ENCODE data around the gene ADAD2.
"Not testable (repeated sequence)": the region's sequence is repeated elsewhere in the genome, so short reads cannot be mapped to it uniquely, and the experiment has no call there.

The ADAD2 gene

DNA sequence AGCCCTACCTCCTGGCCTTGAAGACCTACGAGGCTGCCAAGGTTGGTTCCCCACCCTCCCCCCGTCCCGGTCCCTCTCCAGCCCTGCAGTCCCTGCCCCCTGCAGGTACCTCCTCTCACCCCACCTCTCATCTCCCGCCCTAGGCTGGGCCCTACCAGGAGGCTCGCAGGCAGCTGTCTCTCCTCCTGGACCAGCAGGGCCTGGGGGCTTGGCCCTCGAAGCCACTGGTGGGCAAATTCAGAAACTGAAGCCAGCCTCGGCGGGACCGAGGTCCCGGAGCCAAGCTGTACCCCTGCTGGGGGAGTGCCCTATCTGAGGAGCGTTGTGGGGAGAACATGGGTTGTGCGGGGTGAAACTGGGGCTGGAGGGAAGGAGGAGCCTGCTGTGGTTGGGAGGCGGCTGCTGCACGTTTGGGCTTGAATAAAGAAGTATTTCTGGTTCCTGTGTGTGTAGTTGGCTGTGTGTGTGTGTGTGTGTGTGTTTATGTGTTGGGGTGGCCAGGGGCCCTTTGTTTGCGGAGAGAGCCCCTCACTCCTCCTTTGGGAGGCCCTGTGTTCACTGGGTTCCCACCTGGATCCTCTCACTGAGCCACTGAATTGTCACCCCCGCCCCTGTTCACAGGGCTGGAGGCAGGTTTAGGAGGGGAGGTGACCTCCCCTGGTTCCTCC is 5.9 kb downstream of the ADAD2 start:
- no peak for DNase-seq

DNA sequence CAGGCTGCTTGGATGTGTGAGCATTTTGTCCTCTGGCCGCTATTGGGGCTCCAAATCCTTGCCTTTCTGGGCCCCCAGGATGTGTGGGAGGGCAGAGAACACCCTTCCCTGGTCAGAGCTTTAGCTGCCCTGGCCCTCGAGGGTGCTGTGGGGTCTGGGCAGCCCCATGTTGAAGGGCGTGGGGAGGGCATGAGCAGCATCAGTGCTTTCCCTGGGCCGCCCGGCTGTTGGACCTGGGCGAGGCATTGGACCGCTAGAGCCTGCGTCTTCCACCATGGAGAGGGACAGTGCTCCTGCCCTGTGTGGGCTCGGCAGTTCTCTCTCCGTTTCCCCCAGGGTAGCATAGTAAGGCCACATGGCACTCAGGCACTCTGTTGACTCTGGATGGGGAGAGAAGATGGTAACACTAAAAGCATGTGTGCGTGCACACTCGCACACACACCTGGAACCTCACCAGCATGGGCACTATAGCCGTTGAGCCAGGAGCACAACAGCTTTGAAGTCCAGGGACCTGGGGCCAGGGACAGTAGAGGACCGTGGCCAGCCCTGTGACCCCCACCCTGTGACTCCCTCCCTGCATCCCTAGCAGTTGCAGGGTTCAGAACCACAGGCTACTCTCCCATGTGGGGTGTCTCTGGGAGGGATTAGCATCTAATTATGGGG is 6.6 kb downstream of the ADAD2 start:
- DNase-seq = no peak

GRCh38 chr16:84198401-84198800 is 7.4 kb downstream of the ADAD2 start:
- no peak for DNase-seq

DNA sequence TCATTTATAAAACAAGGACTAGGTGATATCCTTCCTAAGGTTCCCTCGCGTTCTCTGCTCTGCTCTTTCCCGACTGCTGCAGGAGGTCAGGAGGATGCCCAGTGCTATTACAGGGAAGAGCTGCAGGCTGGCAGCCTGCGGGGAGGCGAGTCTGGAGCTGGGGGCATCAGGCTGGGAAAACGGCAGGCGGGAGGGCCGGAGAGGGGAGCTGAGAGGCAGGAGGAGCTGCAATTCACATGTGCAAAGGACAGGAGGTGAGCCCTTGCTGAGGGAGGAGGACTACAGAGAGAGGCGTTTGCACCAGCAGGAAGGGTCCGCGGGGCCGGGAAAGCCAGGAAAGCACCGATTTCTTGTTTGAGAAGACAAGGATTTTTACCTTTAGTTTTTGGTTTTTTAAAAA is 8.1 kb downstream of the ADAD2 start:
- DNase-seq = no peak

DNA sequence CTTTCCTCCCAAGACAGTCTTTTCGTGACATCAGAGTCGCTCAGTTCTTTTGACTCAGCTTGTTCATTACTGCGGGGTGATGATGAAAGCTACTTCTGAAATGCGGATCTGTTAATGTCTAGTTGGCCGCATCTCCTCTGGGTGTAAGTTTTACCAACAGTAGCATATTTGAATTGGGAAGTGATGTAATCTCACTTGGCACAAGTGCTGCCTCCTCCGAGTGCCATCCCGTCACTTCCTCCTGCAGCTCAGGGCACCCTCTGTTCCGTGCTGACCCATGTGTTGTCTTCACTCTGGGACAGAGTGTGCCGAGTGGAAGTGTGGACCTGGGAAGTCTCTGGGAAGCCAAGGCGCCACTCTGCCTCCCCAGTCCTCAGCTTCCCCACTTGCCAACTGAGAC is 8.9 kb downstream of the ADAD2 start:
- peak; percentile 92 for DNase-seq

DNA sequence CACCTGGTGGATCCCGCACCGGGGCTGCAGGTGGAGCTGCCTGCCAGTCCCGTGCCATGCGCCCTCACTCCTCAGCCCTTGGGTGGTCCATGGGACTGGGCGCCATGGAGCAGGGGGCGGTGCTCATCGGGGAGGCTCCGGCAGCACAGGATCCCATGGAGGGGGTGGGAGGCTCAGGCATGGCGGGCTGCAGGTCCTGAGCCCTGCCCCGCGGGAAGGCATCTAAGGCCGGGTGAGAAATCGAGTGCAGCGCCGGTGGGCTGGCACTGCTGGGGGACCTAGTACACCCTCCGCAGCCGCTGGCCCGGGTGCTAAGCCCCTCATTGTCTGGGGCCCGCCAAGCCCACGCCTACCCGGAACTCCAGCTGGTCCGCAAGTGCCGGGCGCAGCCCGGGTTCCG is 13.6 kb downstream of the ADAD2 start:
- DNase-seq = not testable (repeated sequence)

DNA sequence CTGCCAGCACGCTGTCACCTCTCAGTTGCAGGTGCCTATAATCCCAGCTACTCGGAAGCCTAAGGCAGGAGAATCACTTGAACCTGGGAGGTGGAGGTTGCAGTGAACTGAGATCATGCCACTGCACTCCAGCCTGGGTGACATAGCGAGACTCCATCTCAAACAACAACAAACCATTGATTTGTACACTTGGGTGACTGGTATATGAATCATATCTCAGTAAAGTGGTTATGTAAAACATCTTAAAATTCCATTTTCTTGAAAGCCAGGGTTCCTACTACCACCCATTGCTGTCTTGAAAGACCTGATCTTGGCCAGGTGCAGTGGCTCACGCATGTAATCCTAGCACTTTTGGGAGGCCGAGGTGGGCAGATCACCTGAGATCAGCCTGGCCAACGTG is 14.2 kb downstream of the ADAD2 start:
- not testable (repeated sequence) for DNase-seq

DNA sequence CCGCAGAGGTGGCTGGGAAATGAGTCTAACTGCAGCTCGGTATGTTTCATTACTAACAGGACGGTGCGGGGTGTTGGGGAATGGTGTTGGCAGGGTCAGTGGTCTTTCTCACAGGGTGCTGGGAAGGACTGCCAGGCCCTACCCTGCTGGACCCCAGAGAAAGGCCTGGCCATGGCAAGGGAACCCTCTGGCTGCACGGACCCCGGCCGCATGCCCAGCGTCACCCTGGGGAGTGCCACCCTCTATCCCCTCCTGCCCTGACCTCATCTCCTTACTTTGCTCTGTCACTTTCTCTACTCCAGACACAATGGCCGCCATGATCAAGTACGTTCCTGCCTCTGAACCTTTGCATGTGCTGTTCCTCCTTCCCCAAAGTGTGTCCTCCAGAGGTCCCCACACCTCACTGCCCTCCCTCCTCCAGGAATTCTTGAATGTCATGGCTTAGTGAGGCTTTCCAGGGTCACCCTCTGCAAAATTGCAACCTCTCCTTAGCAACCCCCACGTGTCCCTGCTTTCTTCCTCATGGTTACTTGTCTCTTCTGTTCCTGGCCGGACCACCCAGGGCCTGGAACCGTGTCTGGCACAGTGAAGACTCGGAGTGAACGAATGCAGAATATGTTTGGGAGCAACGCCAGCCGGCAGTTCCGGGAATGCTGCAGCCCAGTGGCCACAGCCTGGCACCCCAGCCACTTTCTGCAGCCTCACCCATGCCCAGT is 15.2 kb downstream of the ADAD2 start:
- DNase-seq = no peak

DNA sequence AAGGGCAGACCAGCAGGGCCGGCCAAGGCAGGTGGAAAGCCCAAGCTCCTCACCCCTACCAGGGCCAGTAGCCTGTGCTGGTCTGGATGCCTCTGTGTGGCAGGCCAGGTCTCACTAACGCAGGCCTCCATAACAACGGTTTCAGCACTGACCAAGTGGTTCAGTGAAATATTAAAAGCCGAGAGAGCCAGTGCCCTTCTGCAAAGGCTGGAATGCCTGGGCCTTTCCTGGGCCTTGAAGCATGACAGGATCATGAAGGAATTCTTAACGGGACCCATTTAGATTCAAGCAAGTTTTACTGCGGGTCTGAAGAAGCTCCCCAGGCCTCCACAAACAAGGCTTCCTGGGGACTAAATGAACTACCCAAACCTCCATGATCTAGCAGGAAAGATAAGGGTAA is 16.3 kb downstream of the ADAD2 start:
- no peak for DNase-seq

- DNase-seq = no peak
Measured at GRCh38 chr16:84207879-84208278, 16.9 kb downstream of the ADAD2 start.

DNA sequence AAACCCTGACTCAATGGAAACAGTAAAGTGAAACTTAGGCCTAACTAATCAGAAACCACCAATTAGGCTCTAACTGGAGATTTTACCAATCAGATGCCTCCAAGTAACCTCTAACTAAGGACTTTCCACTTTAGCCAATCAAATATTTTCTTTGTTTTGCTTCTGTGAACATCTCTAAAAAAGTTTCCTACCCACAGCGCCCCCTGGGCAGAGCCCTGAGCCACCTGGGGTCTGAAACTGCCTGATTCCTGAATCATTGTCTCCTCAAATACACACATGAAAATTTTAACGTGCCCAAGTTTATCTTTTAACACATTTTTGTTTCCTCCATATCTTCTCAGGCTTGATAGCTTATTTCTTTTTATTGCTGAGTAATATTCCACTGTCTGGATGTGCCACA is 19.0 kb downstream of the ADAD2 start:
- DNase-seq = no peak

- DNase-seq = no peak
Measured at GRCh38 chr16:84212154-84212553, 21.2 kb downstream of the ADAD2 start.

DNA sequence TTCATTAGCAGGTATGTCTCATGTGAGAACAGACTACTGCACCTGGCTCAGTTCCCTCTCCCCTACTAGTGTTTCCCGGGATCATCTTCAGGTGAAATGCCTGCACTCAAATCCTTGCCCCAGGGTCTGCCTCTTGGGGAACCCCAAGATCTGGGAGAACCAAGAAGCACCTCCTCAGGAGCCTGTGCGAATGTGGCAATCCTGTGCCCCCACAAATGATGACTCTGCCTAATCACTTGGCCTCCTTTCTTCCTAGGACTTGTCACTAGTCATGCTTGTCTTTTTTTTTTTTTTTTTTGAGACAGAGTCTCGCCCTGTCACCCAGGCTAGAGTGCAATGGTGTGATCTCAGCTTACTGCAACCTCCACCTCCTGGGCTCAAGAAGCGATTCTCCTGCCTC is 21.7 kb downstream of the ADAD2 start:
- no peak for DNase-seq

GRCh38 chr16:84214451-84215066 is 23.6 kb downstream of the ADAD2 start:
- peak; percentile 12 for DNase-seq

DNA sequence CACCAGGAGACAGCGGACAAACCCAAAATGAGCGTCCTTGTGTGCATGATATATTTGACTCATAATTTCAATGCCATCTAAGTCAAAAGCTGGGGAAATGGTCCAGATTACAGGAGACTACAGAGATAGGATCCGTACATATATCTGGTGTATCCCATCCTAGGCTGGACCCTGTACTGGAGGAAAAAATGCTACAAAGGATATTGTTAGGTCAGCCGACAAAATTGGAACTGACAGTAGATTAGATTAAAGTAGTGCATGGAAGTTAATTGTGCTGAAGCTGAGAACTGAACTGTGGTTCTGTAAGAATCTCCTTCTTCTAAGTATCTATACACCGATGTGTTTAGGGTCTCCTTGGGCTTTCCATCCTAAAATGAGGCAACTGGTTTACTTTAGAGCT is 24.6 kb downstream of the ADAD2 start:
- DNase-seq = no peak

DNA sequence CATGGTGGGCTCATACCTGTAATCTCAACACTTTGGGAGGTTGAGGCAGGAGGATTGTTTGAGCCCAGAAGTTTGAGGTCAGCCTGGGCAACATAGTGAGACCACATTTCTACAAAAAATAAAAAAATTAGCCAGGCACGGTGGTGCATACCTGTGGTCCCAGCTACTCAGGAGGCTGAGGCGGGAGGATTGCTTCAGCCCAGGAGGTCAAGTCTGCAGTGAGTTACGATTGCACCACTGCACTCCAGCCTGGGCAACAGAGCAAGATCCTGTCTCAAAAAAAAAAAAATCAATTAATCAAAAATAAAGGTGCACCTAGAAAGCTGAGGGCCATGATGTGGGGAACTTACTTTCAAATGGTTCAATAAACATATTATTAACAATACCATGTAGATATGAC is 25.2 kb downstream of the ADAD2 start:
- DNase-seq = not testable (repeated sequence)

DNA sequence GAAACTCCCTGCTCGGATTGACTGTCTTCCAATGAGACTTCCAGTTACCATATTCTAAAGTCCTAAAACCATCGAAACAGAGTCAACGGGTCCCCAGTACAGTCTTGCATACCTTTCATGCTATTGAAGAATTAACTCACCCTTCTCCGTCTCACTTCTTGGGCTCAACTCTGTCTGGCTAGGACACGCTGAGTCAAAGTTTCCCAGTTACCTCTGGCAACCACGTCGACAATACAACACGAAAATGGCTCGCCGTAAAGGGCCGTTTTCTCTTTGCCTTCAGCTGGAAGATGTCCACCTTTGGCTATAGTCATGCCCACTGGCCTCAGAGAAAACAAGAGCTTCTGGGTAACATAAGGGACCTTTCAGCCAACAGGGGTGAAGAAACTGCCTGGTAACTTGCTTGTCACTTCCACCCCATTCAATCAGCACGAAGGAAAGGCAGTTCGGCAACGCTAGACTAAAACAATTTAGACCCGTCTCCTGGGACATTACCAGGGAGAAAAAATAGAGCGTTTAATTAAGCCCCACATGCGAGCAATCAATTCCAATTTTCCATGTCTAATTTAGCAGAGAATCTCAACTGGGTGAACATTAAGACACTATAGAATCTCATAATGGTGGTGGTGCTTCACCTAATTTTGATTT is 27.3 kb downstream of the ADAD2 start:
- DNase-seq = no peak

- no peak for DNase-seq
Measured at GRCh38 chr16:84218956-84219355, 28.0 kb downstream of the ADAD2 start.

- DNase-seq = no peak
Measured at GRCh38 chr16:84220851-84221250, 29.9 kb downstream of the ADAD2 start.

DNA sequence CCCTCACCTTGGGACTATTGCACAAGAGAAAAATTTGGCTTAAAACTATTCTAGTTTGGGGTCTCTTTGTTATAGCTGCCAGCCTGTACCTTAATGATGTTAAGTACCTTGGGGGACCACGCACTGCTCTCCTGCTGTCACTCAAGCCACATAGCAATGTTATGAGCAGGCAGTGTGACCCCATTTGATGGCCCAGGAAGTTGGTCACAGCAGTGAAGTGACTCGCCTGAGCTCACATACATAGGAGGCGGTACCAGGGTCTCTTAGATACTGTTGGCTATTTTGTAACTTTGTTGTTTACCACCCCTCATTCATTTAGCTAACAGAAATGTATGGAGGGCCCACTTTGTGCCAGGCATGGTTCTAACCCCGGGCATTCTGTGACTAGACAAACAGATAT is 32.5 kb downstream of the ADAD2 start:
- DNase-seq = no peak

GRCh38 chr16:84224554-84224953 is 33.6 kb downstream of the ADAD2 start:
- no peak for DNase-seq

- no peak for DNase-seq
Measured at GRCh38 chr16:84225126-84225525, 34.2 kb downstream of the ADAD2 start.

DNA sequence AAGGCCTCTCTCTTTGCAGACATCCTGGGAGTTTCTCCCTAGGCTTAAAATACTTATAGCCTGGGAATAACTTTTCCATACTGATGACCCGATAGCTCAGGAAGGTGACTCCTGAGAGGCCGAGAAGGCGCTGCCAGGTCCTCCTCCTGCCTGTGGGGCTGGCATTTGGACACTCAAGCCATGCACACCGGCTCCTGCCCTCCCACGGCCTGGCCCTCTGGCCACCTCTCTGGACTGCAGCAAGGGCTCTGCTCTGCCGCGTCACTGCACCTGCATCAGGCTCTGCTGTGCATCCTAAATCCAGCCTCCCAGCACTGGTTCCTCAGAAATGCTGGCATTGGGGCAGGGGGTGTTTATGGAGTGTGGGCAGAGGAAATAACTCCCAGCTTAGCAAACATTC is 34.6 kb downstream of the ADAD2 start:
- DNase-seq = no peak
